Tibial nerve (tissue), 3 donors: ENCODE data around the gene CRYBB3.

Experiments
- CTCF ChIP-seq, 5 experiments: fragments of 200-600 bp in 3 of 5; fragments of 450-650 bp in 2 of 5; sonication (generic) in 3 of 5; IDR thresholded peaks; one replicate each; pipeline ENCODE4 v1.5.1; 2016 to 2019; ENCODE audit warnings: antibody characterized with exemption in 5 of 5, mild to moderate bottlenecking in 3 of 5, moderate library complexity in 2 of 5
- POLR2A ChIP-seq, 2 donors: fragments of 450-650 bp; IDR thresholded peaks; one replicate each; pipeline ENCODE4 v1.6.1; 2017; ENCODE audit warnings: antibody characterized with exemption in 2 of 2, mild to moderate bottlenecking in 2 of 2, moderate library complexity in 2 of 2

GRCh38 chr22:25156736-25157135 is 42.9 kb upstream of the CRYBB3 start:
- TF ChIP-seq CTCF (IDR thresholded peaks at IDR 0.05) (no peak), POLR2A (IDR thresholded peaks at IDR 0.05) (no peak)
